GM12878 (cell line): ENCODE data around the gene SAXO1.

Source experiments
- CEBPB ChIP-seq, 2 experiments: fragments of 150-350 bp in 1 of 2; IDR thresholded peaks; 2 replicates each; pipeline ENCODE4 v1.6.1; 2012 to 2014; ENCODE audit warnings: low read depth in 2 of 2, low read length in 2 of 2, borderline replicate concordance in 1 of 2, inconsistent platforms in 1 of 2
- CTCF ChIP-seq, 3 experiments: IDR thresholded peaks in 2 of 3; conservative IDR thresholded peaks in 1 of 3; 2 replicates each; pipeline ENCODE4 v1.5.1; 2011; ENCODE audit warnings: low read depth in 3 of 3, low read length in 3 of 3, mild to moderate bottlenecking in 3 of 3, control low read depth in 2 of 3, moderate library complexity in 2 of 3, inconsistent platforms in 1 of 3, mixed read lengths in 1 of 3; ENCODE audit not compliant: control insufficient read depth in 2 of 3, insufficient read depth in 1 of 3; ENCODE audit errors: extremely low read depth in 1 of 3
- EZH2 ChIP-seq: IDR thresholded peaks from 2 replicates; pipeline ENCODE4 v1.6.1; 2012; ENCODE audit warnings: low read depth, mild to moderate bottlenecking, control low read depth, inconsistent platforms, low read length, borderline replicate concordance; ENCODE audit not compliant: control insufficient read depth
- HDAC6 ChIP-seq: fragments of 200-600 bp; sonication (generic); IDR thresholded peaks from one replicate; pipeline ENCODE4 v1.8.0; 2017; ENCODE audit warnings: antibody characterized with exemption; ENCODE audit not compliant: unreplicated experiment
- POLR2A ChIP-seq: IDR thresholded peaks from 2 replicates; pipeline ENCODE4 v1.6.1; 2011; ENCODE audit warnings: low read depth, mild to moderate bottlenecking, low read length
- POLR2AphosphoS5 ChIP-seq: IDR thresholded peaks from 2 replicates; pipeline ENCODE4 v1.6.1; 2011; ENCODE audit warnings: mild to moderate bottlenecking, low read length, inconsistent platforms
- REST ChIP-seq: IDR thresholded peaks from 2 replicates; pipeline ENCODE4 v1.6.1; 2012; ENCODE audit warnings: mild to moderate bottlenecking, low read depth, low read length
- SMAD5 ChIP-seq: IDR thresholded peaks from 2 replicates; pipeline ENCODE4 v1.6.1; 2016; ENCODE audit warnings: antibody characterized with exemption, low read depth

GRCh38 chr9:18980189-18980588, 52.8 kb downstream of the SAXO1 start:
- TF ChIP-seq EZH2 (no peak), POLR2A (no peak), HDAC6 (no peak), REST (no peak), CTCF (IDR thresholded peaks at IDR 0.05 in 2 of 3, conservative IDR thresholded peaks at IDR 0.05 in 1 of 3; ENCODE audit: control insufficient read depth in 2 of 3, extremely low read depth in 1 of 3, insufficient read depth in 1 of 3, low read depth in 3 of 3, low read length in 3 of 3) (no peak), SMAD5 (no peak), POLR2AphosphoS5 (no peak), CEBPB (IDR thresholded peaks at IDR 0.05; ENCODE audit: borderline replicate concordance in 1 of 2, low read depth in 2 of 2, low read length in 2 of 2) (no peak)
